ACC112 (cell line): ENCODE results near the gene CASS4.

Experiments
- H2AFZ ChIP-seq: fragments of 200-600 bp; sonication (generic); one replicate; pipeline ENCODE4 v1.6.0; 2017; ENCODE audit warnings: antibody characterized with exemption, low read length; ENCODE audit not compliant: unreplicated experiment
- H3K27ac ChIP-seq: fragments of 200-600 bp; sonication (generic); 2 replicates; pipeline ENCODE4 v1.5.1; 2014; ENCODE audit warnings: low read depth, mild to moderate bottlenecking, antibody characterized with exemption, low read length, moderate library complexity
- H3K27me3 ChIP-seq: fragments of 200-600 bp; sonication (generic); 2 replicates; pipeline ENCODE4 v1.6.1; 2014; ENCODE audit warnings: mild to moderate bottlenecking, antibody characterized with exemption, low read length, moderate library complexity, mixed read lengths; ENCODE audit not compliant: insufficient read depth
- H3K36me3 ChIP-seq: fragments of 200-600 bp; sonication (generic); 2 replicates; pipeline ENCODE4 v1.6.1; 2016; ENCODE audit warnings: mild to moderate bottlenecking, antibody characterized with exemption, low read length, moderate library complexity, mixed read lengths; ENCODE audit not compliant: insufficient read depth
- H3K4me1 ChIP-seq: fragments of 200-600 bp; sonication (generic); one replicate; pipeline ENCODE4 v1.6.1; 2016; ENCODE audit warnings: low read length, mixed read lengths; ENCODE audit not compliant: insufficient read depth, unreplicated experiment, control insufficient read depth
- H3K4me3 ChIP-seq: fragments of 200-600 bp; sonication (generic); 2 replicates; pipeline ENCODE4 v1.5.1; 2014; ENCODE audit warnings: mild to moderate bottlenecking, low read depth, low read length
- H3K79me2 ChIP-seq: fragments of 200-600 bp; sonication (generic); one replicate; pipeline ENCODE4 v1.6.0; 2016; ENCODE audit warnings: low read length; ENCODE audit not compliant: control insufficient read depth, unreplicated experiment, insufficient read depth

The CASS4 gene

DNA sequence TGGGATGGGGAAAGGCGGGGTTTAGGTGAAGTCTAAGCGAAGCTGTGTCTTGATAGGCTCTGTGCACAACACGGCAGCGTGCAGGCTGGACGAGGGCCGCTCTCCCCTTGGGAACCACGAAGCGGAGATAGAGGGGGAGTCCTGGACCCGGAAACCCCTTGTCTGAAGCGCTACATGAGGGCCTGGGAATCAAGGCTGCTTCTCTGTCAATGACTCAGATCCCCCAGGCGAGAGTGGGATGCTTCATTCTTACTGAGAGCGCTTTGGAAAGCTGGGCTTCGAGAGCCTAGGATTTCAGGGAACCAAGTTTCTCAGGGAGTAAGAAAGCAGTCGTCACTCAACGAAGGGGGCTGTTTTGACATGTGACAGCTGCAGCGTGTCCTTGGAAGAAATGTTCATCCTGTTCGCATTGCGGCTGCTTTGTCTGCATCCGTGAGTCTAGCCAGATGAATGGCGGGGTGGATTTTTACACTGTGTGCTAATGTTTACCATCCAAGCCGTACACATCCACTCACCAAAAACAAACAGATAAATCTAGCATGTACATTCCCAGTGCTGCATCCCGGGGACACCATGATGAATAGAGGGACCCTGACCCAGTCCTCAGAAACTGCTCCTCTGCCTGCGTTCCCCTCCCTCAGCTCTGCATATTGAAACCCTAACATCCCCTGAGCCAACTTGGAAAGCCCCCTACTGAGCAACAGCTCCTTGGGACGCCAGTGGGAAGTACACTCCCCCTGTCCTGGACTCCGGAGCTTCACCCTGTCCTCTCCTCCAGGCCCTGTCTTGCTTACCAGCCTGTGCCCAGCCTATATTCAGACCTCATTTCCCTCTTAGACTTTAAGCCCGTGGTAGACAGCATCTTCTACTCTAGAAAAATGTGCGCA lies 31.8 kb downstream of the CASS4 start:
- Histone ChIP-seq H2AFZ (no peak overlapping the region), H3K27me3 (no peaks in the 10 kb centered on the region), H3K4me3 (no peak overlapping the region), H3K4me1 (peaks cover 11% of the 10 kb centered on the region), H3K36me3 (no peaks in the 10 kb centered on the region), H3K27ac (no peak overlapping the region), H3K79me2 (no peaks in the 10 kb centered on the region)

DNA sequence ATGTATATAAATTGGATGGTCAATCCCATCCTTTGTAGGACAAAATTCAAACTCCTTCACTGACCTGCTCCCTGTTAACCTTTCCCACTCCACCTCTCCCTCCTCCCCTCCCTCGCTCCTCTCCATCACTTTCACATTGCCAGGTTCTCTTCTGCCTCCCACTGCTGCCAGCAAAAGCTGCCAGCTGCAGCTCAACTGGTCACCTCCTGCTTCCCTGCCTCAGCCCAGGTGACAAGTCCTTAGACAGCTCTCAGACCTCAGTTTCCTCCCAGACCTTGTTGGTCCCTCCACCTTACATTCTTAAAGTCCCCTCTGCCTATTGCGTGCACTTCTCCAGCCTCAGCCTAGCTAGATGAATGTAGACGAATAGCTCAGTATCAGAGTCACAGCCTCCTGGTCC lies 33.1 kb downstream of the CASS4 start:
- no peak overlapping the region for H3K4me3 ChIP-seq

DNA sequence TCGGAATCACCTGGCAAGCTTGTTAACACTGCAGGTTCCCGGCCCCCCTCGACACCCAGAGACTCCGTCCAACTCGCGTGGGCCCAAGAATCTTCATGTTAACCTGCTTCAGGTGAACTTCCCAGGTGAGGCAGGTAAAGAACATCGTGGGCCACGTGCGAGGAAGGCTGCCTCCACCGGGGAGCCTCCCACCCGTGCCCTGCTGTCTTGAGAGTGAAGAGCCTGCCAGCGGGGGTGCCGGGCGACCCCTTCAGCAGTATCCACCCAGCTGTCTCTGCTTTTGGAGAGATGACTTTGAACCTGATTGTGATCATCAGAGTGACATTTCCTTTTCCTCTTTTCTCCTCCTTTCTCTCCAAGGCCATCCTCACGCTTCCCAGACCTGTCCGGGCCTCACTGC lies 33.5 kb downstream of the CASS4 start:
- no peaks in the 10 kb centered on the region for H3K27me3 ChIP-seq
- no peaks in the 10 kb centered on the region for H3K36me3 ChIP-seq
- H3K27ac ChIP-seq: no peak overlapping the region
- no peaks in the 10 kb centered on the region for H3K79me2 ChIP-seq
- no peak overlapping the region for H3K4me3 ChIP-seq
- H3K4me1 ChIP-seq: no peaks in the 10 kb centered on the region
- H2AFZ ChIP-seq: no peak overlapping the region

More for the DNA sequence above, 33.1 kb downstream of the CASS4 start:
- Histone ChIP-seq H3K4me1 (peaks cover 4% of the 10 kb centered on the region), H3K36me3 (no peaks in the 10 kb centered on the region), H3K27ac (no peak overlapping the region), H2AFZ (no peak overlapping the region), H3K27me3 (no peaks in the 10 kb centered on the region), H3K79me2 (no peaks in the 10 kb centered on the region)

DNA sequence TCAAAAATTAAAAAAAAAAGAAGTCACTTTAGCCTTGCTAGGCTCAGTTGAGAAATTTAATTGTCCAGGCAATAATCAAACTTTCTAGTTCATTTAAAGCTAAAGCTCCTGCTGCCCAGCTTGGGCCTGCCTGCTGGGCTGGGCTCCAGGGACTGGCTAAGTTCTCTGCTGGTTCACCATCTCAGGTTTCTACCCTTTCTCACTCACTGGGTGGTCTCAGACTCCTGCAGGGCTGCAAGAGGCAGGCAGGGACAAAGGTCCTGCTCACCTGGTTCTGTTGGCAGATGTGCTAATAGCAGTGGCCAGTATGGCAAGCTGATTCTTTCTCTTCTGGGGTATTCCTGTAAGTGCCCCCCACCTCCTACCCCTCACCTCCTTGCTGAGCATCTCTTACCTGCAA lies 35.2 kb downstream of the CASS4 start:
- H3K27ac ChIP-seq: no peak overlapping the region
- H3K79me2 ChIP-seq: no peaks in the 10 kb centered on the region
- H3K4me1 ChIP-seq: no peaks in the 10 kb centered on the region
- H2AFZ ChIP-seq: no peak overlapping the region
- H3K4me3 ChIP-seq: no peak overlapping the region
- H3K36me3 ChIP-seq: no peaks in the 10 kb centered on the region
- H3K27me3 ChIP-seq: no peaks in the 10 kb centered on the region

DNA sequence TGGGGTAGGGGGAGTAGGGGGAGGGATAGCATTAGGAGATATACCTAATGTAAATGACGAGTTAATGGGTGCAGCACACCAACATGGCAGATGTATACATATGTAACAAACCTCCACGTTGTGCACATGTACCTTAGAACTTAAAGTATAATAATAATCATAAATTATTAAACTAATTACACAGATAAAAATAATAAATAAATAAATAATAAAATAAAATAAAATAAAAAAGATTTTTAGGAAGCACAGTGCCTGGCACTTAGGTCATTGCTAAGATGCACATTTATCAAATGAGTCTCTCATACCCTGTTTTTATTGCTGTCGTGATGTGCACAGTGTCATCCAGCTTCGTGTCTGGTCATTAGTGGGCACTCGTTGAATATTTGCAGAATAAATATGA lies 37.4 kb downstream of the CASS4 start:
- Histone ChIP-seq H3K27ac (no peak overlapping the region), H3K4me3 (no peak overlapping the region), H3K79me2 (no peaks in the 10 kb centered on the region), H3K27me3 (no peaks in the 10 kb centered on the region), H3K4me1 (no peaks in the 10 kb centered on the region), H3K36me3 (no peaks in the 10 kb centered on the region), H2AFZ (no peak overlapping the region)

DNA sequence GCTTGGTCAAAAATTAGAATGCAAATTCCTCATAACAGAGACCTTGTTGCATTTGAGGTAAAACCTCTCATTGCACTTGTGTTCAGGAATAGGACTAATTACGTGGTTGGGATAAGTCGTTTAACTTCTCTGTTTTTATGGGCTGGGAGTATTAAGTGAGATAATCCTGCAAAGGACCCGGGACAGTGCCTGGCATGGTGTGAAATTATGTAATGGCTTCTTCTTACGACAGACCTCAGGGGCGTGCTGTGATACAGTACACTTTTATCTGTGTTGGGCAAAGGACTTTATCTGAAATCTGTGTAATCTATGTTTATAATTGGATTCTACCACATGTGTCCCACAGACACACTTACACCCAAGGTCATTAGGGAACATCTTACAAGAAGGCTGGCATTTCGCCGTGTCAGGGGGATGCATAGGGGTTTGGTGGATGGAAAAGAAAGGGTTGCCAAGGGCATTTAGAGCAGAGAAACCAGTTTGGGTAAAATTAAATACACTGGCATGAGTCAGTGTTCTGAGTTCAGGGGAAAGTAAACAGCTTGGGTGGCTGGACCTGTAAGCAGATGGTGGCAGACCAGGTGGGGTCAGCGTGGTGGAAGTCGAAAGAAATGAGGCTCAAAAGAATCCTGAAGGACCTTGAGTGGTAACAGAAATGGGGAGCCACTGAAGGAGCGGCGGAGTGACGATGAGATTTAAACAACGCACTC lies 39.2 kb downstream of the CASS4 start:
- Histone ChIP-seq H3K4me3 (no peak overlapping the region), H3K27me3 (no peaks in the 10 kb centered on the region), H2AFZ (no peak overlapping the region), H3K36me3 (no peaks in the 10 kb centered on the region), H3K79me2 (no peaks in the 10 kb centered on the region), H3K27ac (no peak overlapping the region), H3K4me1 (no peaks in the 10 kb centered on the region)

DNA sequence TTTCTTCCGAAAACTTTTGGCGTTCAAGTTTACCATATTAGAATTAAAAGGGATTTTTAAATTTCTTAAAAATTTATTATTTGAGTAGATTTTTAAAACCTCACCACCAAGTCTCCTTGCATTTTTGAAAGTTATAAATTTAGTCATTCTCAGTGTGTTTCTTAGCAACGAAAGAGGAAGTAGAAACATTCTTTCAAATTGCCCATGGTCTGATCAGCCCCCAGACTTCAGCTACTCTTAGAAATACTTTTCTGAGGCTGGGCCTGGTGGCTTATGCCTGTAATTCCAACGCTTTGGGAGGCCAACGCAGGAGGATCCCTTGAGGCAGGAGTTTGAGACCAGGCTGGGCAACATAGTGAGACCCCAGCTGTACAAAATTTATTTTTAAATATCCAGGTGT lies 41.3 kb downstream of the CASS4 start:
- Histone ChIP-seq H2AFZ (no peak overlapping the region), H3K79me2 (no peaks in the 10 kb centered on the region), H3K36me3 (no peaks in the 10 kb centered on the region), H3K4me1 (no peaks in the 10 kb centered on the region), H3K27ac (no peak overlapping the region), H3K27me3 (no peaks in the 10 kb centered on the region), H3K4me3 (no peak overlapping the region)

DNA sequence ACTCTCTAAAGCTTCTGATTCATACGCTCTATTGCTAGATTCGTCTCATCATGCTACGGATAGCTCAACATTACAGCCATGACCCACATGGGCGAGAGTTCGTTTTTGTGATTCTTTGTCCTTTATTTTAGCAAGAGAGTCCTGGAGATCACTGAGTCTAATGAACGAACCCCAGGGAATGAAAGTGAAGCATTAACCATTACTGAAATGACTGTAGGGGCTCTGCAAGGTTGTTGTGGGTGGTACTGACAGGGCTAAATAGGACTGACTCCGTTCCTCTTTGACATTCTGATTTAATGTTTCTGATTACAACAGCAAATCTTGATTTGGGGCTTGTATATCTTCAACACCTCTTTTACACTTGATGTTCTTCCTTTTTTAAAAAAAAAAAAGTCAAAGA lies 42.7 kb downstream of the CASS4 start:
- no peak overlapping the region for H3K27ac ChIP-seq
- H3K27me3 ChIP-seq: no peaks in the 10 kb centered on the region
- H2AFZ ChIP-seq: no peak overlapping the region
- no peak overlapping the region for H3K4me3 ChIP-seq
- no peaks in the 10 kb centered on the region for H3K36me3 ChIP-seq
- no peaks in the 10 kb centered on the region for H3K4me1 ChIP-seq
- H3K79me2 ChIP-seq: no peaks in the 10 kb centered on the region

DNA sequence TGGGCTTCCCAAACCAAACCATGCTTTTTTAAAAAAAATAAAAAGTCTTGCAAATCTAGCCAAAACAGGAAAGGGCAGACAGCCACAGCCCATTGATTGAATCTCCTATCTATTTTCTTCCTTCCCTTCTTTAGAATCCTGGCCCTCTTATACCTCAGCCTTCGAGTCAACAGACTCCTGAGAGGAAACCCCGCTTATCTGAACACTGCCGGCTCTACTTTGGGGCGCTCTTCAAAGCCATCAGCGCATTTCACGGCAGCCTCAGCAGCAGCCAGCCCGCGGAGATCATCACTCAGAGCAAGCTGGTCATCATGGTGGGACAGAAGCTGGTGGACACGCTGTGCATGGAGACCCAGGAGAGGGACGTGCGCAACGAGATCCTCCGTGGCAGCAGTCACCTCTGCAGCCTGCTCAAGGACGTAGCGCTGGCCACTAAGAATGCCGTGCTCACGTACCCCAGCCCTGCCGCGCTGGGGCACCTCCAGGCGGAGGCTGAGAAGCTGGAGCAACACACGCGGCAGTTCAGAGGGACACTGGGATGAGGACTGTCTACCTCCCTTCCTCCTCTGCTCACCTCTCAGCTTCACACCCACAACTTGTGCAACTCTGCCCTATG lies 46.3 kb downstream of the CASS4 start:
- no peaks in the 10 kb centered on the region for H3K27me3 ChIP-seq
- H3K79me2 ChIP-seq: no peaks in the 10 kb centered on the region
- H3K36me3 ChIP-seq: no peaks in the 10 kb centered on the region
- no peak overlapping the region for H3K27ac ChIP-seq
- no peak overlapping the region for H3K4me3 ChIP-seq
- no peak overlapping the region for H2AFZ ChIP-seq
- H3K4me1 ChIP-seq: no peaks in the 10 kb centered on the region

DNA sequence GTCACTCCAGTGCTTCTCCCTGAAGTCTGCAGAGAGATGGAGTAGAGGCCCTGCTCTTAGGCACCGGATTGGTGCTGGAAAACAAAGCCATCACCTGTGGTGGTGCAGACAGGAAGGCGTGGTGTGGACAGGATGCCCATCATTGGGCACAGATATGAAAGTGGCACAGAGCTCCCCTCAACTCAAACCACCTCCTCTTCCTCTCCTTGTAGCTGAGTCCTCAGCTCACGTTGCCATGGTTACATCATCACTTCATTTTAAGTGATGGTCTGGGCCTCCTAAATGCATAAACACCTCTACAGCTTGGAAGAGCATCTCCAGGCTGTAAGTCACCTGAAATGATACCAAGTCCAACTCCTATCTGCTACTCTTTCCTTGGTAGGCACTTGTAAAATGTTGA lies 48.4 kb downstream of the CASS4 start:
- Histone ChIP-seq H3K4me3 (no peak overlapping the region), H3K79me2 (no peaks in the 10 kb centered on the region), H3K4me1 (no peaks in the 10 kb centered on the region), H3K36me3 (no peaks in the 10 kb centered on the region), H2AFZ (no peak overlapping the region), H3K27me3 (no peaks in the 10 kb centered on the region), H3K27ac (no peak overlapping the region)
